Natural killer cell (primary cell): ENCODE measurements around the gene CCDC97. TPM values are rescaled to one million over a fixed set of nuclear protein-coding genes. Genes with fewer than 3 reads are reported as not detected.

Source experiments
- ATAC-seq, 3 donors: fragments of 150-1000 bp in 2 of 3; fragments of 200-7000 bp in 1 of 3; cut with Tn5 transposase; 1 replicate in 1 of 3; 2 replicates in 2 of 3; pipeline ENCODE4 v1.10.0; 2021; ENCODE audit warnings: mild to moderate bottlenecking in 2 of 3, moderate library complexity in 2 of 3
- DNase-seq, 2 donors: peaks; one replicate each; pipeline versions ENCODE4 v3.0.0 to v3.0.0-alpha.2; 2013 to 2021; ENCODE audit warnings: mixed read lengths in 1 of 2
- H3K27ac ChIP-seq: one replicate; pipeline ENCODE4 v1.5.1; 2013; ENCODE audit warnings: mild to moderate bottlenecking, low read length
- H3K27me3 ChIP-seq: one replicate; pipeline ENCODE4 v1.6.1; 2013; ENCODE audit warnings: low read length; ENCODE audit not compliant: control insufficient read depth, insufficient read depth
- H3K36me3 ChIP-seq: one replicate; pipeline ENCODE4 v1.6.1; 2013; ENCODE audit warnings: low read length; ENCODE audit not compliant: control insufficient read depth, insufficient read depth
- H3K4me1 ChIP-seq: one replicate; pipeline ENCODE4 v1.6.1; 2013; ENCODE audit warnings: low read length; ENCODE audit not compliant: control insufficient read depth, insufficient read depth
- H3K4me3 ChIP-seq: one replicate; pipeline ENCODE4 v1.5.1; 2013; ENCODE audit warnings: low read length
- H3K9me3 ChIP-seq: one replicate; pipeline ENCODE4 v1.6.1; 2013; ENCODE audit warnings: low read length; ENCODE audit not compliant: control insufficient read depth, insufficient read depth
- H3K27ac Mint-ChIP-seq, 2 donors: one replicate each; pipeline ENCODE4 v1.8.0; 2022; ENCODE audit warnings: mild to moderate bottlenecking in 2 of 2, mixed read lengths in 2 of 2, moderate library complexity in 1 of 2
- H3K27me3 Mint-ChIP-seq, 2 donors: one replicate each; pipeline ENCODE4 v1.8.0; 2022; ENCODE audit warnings: low read depth in 2 of 2, mixed read lengths in 2 of 2
- H3K36me3 Mint-ChIP-seq: one replicate; pipeline ENCODE4 v1.8.0; 2022; ENCODE audit warnings: mixed read lengths
- H3K4me1 Mint-ChIP-seq, 2 donors: one replicate each; pipeline ENCODE4 v1.8.0; 2022; ENCODE audit warnings: mixed read lengths in 2 of 2
- H3K4me3 Mint-ChIP-seq: one replicate; pipeline ENCODE4 v1.8.0; 2022; ENCODE audit warnings: mild to moderate bottlenecking, moderate library complexity, mixed read lengths
- H3K9me3 Mint-ChIP-seq, 2 donors: one replicate each; pipeline ENCODE4 v1.8.0; 2022; ENCODE audit warnings: mixed read lengths in 2 of 2
- WGBS: methylation state at CpG from one replicate; pipeline ENCODE4 v1.1.7; 2013; ENCODE audit warnings: missing lambda C conversion rate; ENCODE audit not compliant: insufficient coverage; 5-methylcytosine and 5-hydroxymethylcytosine counted together
- intact Hi-C: fragments of 100-400 bp; cut with micrococcal nuclease; formaldehyde crosslinking; loops from one replicate; pipeline ENCODE4 v1.14.2; 2022
- total RNA-seq, 4 donors: library from RNA; stranded (reverse); fragments of 120-200 nt in 1 of 4; gene quantifications; one replicate each; pipeline versions ENCODE4 v1.2.3 to v1.2.4, GENCODE V29; 2013 to 2022
- TF ChIP-seq, protein P1 (sequence below): fragments of 200-600 bp; IDR thresholded peaks from one replicate; pipeline ENCODE4 v1.8.0; 2022; ENCODE audit warnings: antibody characterized with exemption

The CCDC97 gene
- total RNA-seq, 3 donors from 2014 or later (not counting 1 experiment from before 2014, with no cell fraction given), result 41.1 to 44.3 (median 44.0) TPM

DNA sequence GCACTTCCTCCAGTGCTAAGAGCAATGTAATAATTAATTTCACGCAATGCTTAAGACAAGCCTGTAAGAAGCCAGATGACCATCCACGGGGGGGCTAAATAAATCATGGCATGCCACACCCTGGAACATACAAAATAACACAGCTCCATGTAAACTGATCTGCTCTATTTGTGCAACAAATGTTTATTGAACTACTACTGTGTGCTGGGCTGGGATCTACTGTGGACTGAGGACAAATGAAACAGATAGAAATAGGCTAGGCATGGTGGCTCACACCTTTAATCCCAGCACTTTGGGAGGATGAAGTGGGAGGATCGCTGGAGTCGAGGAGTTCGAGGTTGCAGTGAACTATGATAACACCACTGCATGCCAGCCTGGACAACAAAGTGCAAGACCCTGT, 22.5 kb downstream of the CCDC97 start:
- intact Hi-C loops, result no loop called here
- peaks cover 84% of the 10 kb centered on the region for H3K4me1 ChIP-seq
- H3K4me1 Mint-ChIP-seq, result peaks cover 54 to 56% of the 10 kb centered on the region in 2 donors
- TF ChIP-seq, protein P1, sequence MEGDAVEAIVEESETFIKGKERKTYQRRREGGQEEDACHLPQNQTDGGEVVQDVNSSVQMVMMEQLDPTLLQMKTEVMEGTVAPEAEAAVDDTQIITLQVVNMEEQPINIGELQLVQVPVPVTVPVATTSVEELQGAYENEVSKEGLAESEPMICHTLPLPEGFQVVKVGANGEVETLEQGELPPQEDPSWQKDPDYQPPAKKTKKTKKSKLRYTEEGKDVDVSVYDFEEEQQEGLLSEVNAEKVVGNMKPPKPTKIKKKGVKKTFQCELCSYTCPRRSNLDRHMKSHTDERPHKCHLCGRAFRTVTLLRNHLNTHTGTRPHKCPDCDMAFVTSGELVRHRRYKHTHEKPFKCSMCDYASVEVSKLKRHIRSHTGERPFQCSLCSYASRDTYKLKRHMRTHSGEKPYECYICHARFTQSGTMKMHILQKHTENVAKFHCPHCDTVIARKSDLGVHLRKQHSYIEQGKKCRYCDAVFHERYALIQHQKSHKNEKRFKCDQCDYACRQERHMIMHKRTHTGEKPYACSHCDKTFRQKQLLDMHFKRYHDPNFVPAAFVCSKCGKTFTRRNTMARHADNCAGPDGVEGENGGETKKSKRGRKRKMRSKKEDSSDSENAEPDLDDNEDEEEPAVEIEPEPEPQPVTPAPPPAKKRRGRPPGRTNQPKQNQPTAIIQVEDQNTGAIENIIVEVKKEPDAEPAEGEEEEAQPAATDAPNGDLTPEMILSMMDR, result no peak
- no peaks in the 10 kb centered on the region for H3K9me3 Mint-ChIP-seq
- no peak for ATAC-seq
- no peak for DNase-seq
- H3K27me3 ChIP-seq, result no peaks in the 10 kb centered on the region
- peak overlapping the region; percentile 80 to 94 for H3K27ac Mint-ChIP-seq
- peak overlapping the region; percentile 32 for H3K4me3 Mint-ChIP-seq
- 83% methylated on average over 5 of the region's 5 CpGs for WGBS
- peaks cover 77% of the 10 kb centered on the region for H3K36me3 ChIP-seq
- H3K9me3 ChIP-seq, result no peaks in the 10 kb centered on the region
- no peak overlapping the region for H3K27ac ChIP-seq
- H3K36me3 Mint-ChIP-seq, result peaks cover 2% of the 10 kb centered on the region
- H3K27me3 Mint-ChIP-seq, result no peaks in the 10 kb centered on the region
- H3K4me3 ChIP-seq, result no peak overlapping the region

DNA sequence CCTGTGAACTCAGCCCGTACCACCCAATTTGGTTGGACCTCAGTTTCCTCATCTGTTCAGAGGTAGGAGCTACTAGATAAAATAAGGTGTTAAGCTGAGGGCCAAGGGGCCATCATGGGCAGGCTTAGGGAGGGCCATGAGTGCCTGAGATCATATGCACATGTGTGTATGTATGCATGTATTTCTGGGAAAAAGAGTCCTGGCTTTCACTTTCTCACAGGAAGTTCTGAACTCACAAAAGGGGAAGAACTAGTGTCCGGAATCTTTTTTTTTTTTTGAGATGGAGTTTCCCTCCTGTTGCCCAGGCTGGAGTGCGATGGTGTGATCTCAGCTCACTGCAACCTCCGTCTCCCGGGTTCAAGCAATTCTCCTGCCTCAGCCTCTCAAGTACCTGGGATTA, 24.8 kb downstream of the CCDC97 start:
- H3K27ac Mint-ChIP-seq, result peak overlapping the region; percentile 80 to 94
- Histone ChIP-seq H3K27ac (peak overlapping the region; percentile 43), H3K27me3 (no peaks in the 10 kb centered on the region), H3K9me3 (no peaks in the 10 kb centered on the region), H3K4me3 (no peak overlapping the region), H3K36me3 (peaks cover 83% of the 10 kb centered on the region), H3K4me1 (peaks cover 63% of the 10 kb centered on the region)
- no peaks in the 10 kb centered on the region for H3K27me3 Mint-ChIP-seq
- ATAC-seq, result peak in 2 of 3 donors; percentile 22 to 40
- no peaks in the 10 kb centered on the region for H3K9me3 Mint-ChIP-seq
- 40% methylated on average over 5 of the region's 5 CpGs for WGBS
- TF ChIP-seq, protein P1, result no peak
- intact Hi-C loops, result no loop called here
- peaks cover 46 to 47% of the 10 kb centered on the region in 2 donors for H3K4me1 Mint-ChIP-seq
- DNase-seq, result peak in 1 of 2 donors; percentile 28
- H3K4me3 Mint-ChIP-seq, result peak overlapping the region; percentile 31
- peaks cover 6% of the 10 kb centered on the region for H3K36me3 Mint-ChIP-seq

DNA sequence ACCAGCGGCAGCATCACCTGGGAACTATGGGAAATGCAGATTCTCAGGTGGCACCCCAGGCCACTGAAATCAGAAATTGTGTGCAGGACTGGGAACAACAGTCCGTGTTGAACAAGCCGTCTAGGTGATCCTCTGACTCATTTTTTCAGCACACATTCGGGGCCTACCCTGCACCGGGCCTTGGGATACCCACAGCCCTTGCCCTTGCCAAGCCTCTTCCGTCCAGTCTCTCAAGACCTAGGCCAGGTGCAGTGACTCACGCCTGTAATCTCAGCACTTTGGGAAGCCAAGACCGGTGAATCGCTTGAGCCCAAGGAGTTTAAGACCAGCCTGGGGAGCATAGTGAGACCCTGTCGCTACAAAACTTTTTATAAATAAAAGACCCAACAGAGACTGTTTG, 25.5 kb downstream of the CCDC97 start:
- H3K27me3 ChIP-seq, result no peaks in the 10 kb centered on the region
- H3K4me1 ChIP-seq, result peaks cover 56% of the 10 kb centered on the region
- Mint-ChIP-seq H3K36me3 (peaks cover 6% of the 10 kb centered on the region), H3K27me3 (no peaks in the 10 kb centered on the region), H3K4me1 (peaks cover 46 to 47% of the 10 kb centered on the region in 2 donors), H3K4me3 (no peak overlapping the region), H3K9me3 (no peaks in the 10 kb centered on the region), H3K27ac (peak overlapping the region; percentile 35 to 94)
- no peak overlapping the region for H3K27ac ChIP-seq
- WGBS, result 92% methylated on average over 10 of the region's 10 CpGs
- ATAC-seq (no peak), DNase-seq (no peak)
- H3K9me3 ChIP-seq, result no peaks in the 10 kb centered on the region
- H3K4me3 ChIP-seq, result no peak overlapping the region
- TF ChIP-seq, protein P1, result no peak
- intact Hi-C loops, result no loop called here
- H3K36me3 ChIP-seq, result peaks cover 83% of the 10 kb centered on the region

DNA sequence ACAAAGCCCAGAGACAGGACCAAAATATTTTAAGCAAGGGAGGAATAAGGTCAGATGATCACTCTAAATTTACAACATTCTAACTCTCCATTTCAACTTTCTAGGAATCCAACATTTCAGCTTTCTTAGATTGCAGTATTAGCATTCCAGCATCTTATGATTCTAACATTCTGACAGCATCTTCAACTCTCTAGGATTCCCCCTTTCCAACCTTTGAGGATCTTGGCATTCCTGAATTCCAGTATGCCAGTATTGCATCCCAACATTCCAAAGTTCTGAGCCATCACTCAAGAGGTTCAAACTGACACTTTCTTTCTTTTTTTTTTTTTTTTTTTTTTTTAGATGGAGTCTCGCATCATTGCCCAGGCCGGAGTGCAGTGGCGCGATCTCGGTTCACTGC, 30.0 kb downstream of the CCDC97 start:
- Mint-ChIP-seq H3K27me3 (no peaks in the 10 kb centered on the region), H3K4me3 (peak overlapping the region; percentile 42), H3K36me3 (peaks cover 6% of the 10 kb centered on the region), H3K9me3 (no peaks in the 10 kb centered on the region), H3K4me1 (peaks cover 46 to 54% of the 10 kb centered on the region in 2 donors), H3K27ac (peak overlapping the region; percentile 58 to 75)
- H3K4me3 ChIP-seq, result no peak overlapping the region
- peaks cover 56% of the 10 kb centered on the region for H3K4me1 ChIP-seq
- intact Hi-C loops, result no loop called here
- peaks cover 78% of the 10 kb centered on the region for H3K36me3 ChIP-seq
- TF ChIP-seq, protein P1, result no peak
- no peak overlapping the region for H3K27ac ChIP-seq
- DNase-seq, result no peak
- 92% methylated on average over 5 of the region's 5 CpGs for WGBS
- no peaks in the 10 kb centered on the region for H3K27me3 ChIP-seq
- no peaks in the 10 kb centered on the region for H3K9me3 ChIP-seq
- ATAC-seq, result no peak
